HFFc6 (cell line): ENCODE results near the gene FTCDNL1. TPM values are rescaled to one million over a fixed set of nuclear protein-coding genes. Genes with fewer than 3 reads are reported as not detected.

Experiments used
- DNase-seq: peaks from one replicate; pipeline ENCODE4 v3.0.0-alpha.2; 2018
- H3K27ac Mint-ChIP-seq: 2 replicates; pipeline ENCODE4 v1.8.0; 2020; ENCODE audit warnings: mild to moderate bottlenecking, mixed read lengths
- H3K27me3 Mint-ChIP-seq: 2 replicates; pipeline ENCODE4 v1.8.0; 2021; ENCODE audit warnings: mild to moderate bottlenecking, moderate library complexity, mixed read lengths; ENCODE audit not compliant: insufficient read depth
- H3K36me3 Mint-ChIP-seq: 2 replicates; pipeline ENCODE4 v1.8.0; 2021; ENCODE audit warnings: low read depth, mixed read lengths
- H3K4me1 Mint-ChIP-seq: 2 replicates; pipeline ENCODE4 v1.8.0; 2020; ENCODE audit warnings: low read depth, mixed read lengths
- H3K4me3 Mint-ChIP-seq: 2 replicates; pipeline ENCODE4 v1.8.0; 2020; ENCODE audit warnings: mild to moderate bottlenecking, moderate library complexity, mixed read lengths
- H3K9me3 Mint-ChIP-seq: 2 replicates; pipeline ENCODE4 v1.8.0; 2020; ENCODE audit warnings: mild to moderate bottlenecking, mixed read lengths
- CTCF ChIP-seq: fragments of 200-600 bp; sonication (generic); IDR thresholded peaks from 2 replicates; pipeline ENCODE4 v1.5.0; 2021; ENCODE audit warnings: antibody characterized with exemption, mild to moderate bottlenecking
- total RNA-seq, 6 experiments: library from RNA; stranded (reverse); fragmentation: NEBNext Ultra II Directional; extraction: Animal tissue kit (Norgen Biotek cat#: 25700); gene quantifications; 2 replicates in 1 of 6; 3 replicates in 5 of 6; pipeline ENCODE4 v1.2.3, GENCODE V29; 2021

FTCDNL1 gene
- total RNA-seq, 6 experiments from 2014 or later, result 0.43 to 0.80 (median 0.64) TPM

- no peak for DNase-seq
- TF ChIP-seq CTCF, result no peak
- Mint-ChIP-seq H3K4me3 (no peak overlapping the region), H3K4me1 (no peaks in the 10 kb centered on the region), H3K36me3 (no peaks in the 10 kb centered on the region), H3K27ac (no peak overlapping the region), H3K9me3 (no peaks in the 10 kb centered on the region), H3K27me3 (peaks cover 3% of the 10 kb centered on the region; the same call in 1 of the 2 replicates)
Measured at GRCh38 chr2:199842631-199843395, 8.2 kb downstream of the FTCDNL1 start.

- no peak for TF ChIP-seq CTCF
- DNase-seq, result no peak
- Mint-ChIP-seq H3K27me3 (peaks cover 3% of the 10 kb centered on the region; the same call in 1 of the 2 replicates), H3K9me3 (no peaks in the 10 kb centered on the region), H3K36me3 (no peaks in the 10 kb centered on the region), H3K4me3 (no peak overlapping the region), H3K4me1 (no peaks in the 10 kb centered on the region), H3K27ac (no peak overlapping the region)
Measured at GRCh38 chr2:199841409-199841808, 9.6 kb downstream of the FTCDNL1 start.

- H3K27me3 Mint-ChIP-seq, result peaks cover 3% of the 10 kb centered on the region; the same call in 1 of the 2 replicates
- no peaks in the 10 kb centered on the region for H3K36me3 Mint-ChIP-seq
- H3K27ac Mint-ChIP-seq, result no peak overlapping the region
- no peaks in the 10 kb centered on the region for H3K9me3 Mint-ChIP-seq
- no peak for DNase-seq
- no peaks in the 10 kb centered on the region for H3K4me1 Mint-ChIP-seq
- TF ChIP-seq CTCF, result no peak
- no peak overlapping the region for H3K4me3 Mint-ChIP-seq
Measured at GRCh38 chr2:199838399-199838798, 12.6 kb downstream of the FTCDNL1 start.

- Mint-ChIP-seq H3K27ac (no peak overlapping the region), H3K9me3 (no peaks in the 10 kb centered on the region), H3K4me3 (no peak overlapping the region), H3K27me3 (peaks cover 3% of the 10 kb centered on the region; the same call in 1 of the 2 replicates), H3K4me1 (no peaks in the 10 kb centered on the region), H3K36me3 (no peaks in the 10 kb centered on the region)
- no peak for TF ChIP-seq CTCF
- no peak for DNase-seq
Measured at GRCh38 chr2:199836943-199837342, 14.0 kb downstream of the FTCDNL1 start.

GRCh38 chr2:199833525-199833924 is 17.5 kb downstream of the FTCDNL1 start:
- H3K27me3 Mint-ChIP-seq, result no peaks in the 10 kb centered on the region; the same call in 1 of the 2 replicates
- no peak for TF ChIP-seq CTCF
- no peak for DNase-seq

More at GRCh38 chr2:199833525-199833924, 17.5 kb downstream of the FTCDNL1 start:
- no peak overlapping the region for H3K27ac Mint-ChIP-seq
- no peaks in the 10 kb centered on the region for H3K9me3 Mint-ChIP-seq
- no peak overlapping the region for H3K4me3 Mint-ChIP-seq
- H3K4me1 Mint-ChIP-seq, result no peaks in the 10 kb centered on the region
- H3K36me3 Mint-ChIP-seq, result no peaks in the 10 kb centered on the region
